Stimulated activated CD8-positive, alpha-beta memory T cell treated with anti-CD3 and anti-CD28 coated beads, Interleukin-12 subunit alpha, Interleukin-12 subunit beta, amount 100 ng/mL, for 24 hours (primary cell): ENCODE measurements around the gene TRIM66.

Experiments used
- DNase-seq: peaks from one replicate; pipeline ENCODE4 v3.0.0-alpha.2; 2020; ENCODE audit errors: extremely low read depth

TRIM66 gene

GRCh38 chr11:8656291-8656690 is 26.2 kb downstream of the TRIM66 start:
- DNase-seq, result no peak

- no peak for DNase-seq
Observed at GRCh38 chr11:8654503-8654902, 28.0 kb downstream of the TRIM66 start.

DNA sequence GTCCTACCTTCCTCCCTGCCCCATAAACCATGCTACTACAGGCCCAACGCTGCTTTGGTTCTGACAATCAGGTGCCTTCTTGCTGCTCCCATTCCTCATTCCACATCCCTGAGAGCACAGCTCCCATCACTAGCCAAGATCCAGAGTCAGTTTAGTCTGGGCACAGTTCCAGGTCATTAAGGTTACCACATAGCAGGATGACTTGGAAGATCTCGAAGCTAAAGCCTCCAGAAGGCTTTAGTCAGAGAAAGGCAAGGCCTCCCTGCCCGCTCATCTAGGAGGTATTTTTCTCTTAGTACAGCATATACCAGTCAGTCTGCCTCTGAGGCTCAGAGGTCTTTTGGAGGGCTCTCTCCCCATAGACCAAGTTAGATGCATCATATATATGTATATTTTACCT is 30.3 kb downstream of the TRIM66 start:
- DNase-seq, result no peak

GRCh38 chr11:8650401-8650990 is 32.0 kb downstream of the TRIM66 start:
- no peak for DNase-seq

GRCh38 chr11:8649361-8649760 is 33.1 kb downstream of the TRIM66 start:
- DNase-seq, result no peak

DNA sequence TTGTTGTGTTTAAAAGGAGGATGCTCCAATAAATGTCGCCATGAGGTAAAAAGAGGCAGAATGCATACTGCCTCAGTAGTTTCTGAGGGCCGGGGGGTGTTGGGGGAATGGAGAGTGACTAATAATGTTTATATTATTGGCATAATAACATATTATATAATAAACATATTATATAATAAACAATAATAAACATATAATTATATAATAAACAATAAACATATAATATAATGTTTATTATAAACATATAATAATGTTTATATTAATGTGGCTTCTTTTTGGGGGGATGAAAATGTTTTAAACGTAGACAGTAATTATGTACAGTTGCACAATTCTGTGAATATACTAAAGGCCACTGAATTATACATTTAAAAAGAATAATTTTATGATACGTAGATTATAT is 35.6 kb downstream of the TRIM66 start:
- no peak for DNase-seq

DNA sequence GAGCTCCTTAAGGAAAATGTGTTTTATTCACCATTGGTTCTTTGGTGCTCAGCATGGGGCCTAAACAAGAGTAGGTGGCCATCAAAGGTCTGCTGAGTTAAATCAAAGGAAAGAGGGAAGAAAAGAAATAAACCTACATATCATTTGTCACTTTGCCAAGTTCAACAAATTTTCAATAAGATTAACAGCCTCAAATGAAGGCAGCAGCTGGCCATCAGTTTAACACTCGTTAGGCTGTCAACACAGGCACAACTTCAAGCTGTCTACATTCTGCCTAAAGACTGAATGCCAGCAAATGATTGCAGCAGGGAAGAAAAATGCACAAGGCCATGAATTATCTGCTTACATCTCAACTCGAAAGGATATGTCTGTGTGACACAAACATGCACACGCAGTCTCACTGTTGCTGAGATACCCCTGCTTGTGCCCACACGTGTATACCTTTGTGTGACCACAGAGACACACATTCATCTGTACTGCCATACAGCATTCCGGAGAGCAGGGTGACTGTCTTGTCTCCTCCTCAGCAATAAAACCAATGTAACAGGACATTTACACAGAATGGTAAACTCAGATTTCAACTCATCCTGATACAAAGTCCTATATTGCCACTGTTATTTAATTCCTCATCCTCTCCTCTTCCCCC is 40.1 kb downstream of the TRIM66 start:
- no peak for DNase-seq

GRCh38 chr11:8641332-8641731 is 41.1 kb downstream of the TRIM66 start:
- DNase-seq, result no peak

DNA sequence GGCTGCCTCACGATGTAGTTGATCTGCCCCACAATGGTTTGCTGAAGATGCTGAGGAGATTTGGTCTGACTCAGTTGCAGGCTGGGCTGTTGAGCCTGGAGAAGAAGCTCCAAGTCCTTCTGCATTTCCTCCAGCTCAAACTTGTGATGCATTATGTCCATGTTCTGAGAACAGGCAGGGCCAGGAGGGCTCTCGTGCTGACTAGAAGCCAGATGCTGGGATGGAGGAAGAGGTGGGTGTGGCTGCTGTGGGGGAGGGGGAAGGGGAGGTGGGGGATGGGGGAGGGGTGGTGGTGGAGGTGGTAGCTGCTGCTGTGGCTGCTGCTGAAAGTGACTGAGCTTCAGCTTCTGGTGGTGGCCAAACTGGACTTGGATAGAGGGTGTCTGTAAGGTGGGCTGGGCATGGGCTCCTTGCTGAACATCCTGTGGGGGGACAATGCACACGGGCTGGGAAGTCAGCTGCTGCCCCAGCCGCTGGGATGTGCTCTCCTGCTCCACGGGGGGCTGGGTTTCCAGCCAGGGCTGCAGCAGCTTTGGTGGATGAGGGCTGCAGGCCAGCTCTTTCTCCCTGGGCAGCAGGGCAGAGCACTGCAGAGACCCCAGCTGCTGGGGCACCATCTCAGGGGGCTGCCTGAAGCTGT is 42.1 kb downstream of the TRIM66 start:
- DNase-seq, result no peak

DNA sequence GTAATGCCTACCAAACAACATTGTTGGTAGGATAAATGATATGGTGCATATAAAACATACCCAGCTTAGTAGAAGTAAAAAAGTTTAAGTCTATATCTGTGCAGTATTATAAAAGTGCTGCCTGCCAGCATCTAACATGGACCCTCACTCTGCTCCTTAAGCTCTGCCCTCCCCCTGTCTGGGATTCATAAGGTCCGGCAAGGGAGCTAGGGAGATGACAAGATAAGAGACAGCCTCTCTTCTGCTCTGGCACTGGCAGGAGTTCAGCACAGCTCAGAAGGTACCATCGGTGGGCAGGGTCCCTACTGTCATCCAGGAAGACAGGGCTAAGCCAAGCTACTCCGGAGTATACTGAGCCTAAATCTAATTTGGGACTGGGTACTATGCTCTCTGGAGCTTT is 42.8 kb downstream of the TRIM66 start:
- DNase-seq, result no peak

- DNase-seq, result no peak
Observed at GRCh38 chr11:8638300-8638699, 44.2 kb downstream of the TRIM66 start.

DNA sequence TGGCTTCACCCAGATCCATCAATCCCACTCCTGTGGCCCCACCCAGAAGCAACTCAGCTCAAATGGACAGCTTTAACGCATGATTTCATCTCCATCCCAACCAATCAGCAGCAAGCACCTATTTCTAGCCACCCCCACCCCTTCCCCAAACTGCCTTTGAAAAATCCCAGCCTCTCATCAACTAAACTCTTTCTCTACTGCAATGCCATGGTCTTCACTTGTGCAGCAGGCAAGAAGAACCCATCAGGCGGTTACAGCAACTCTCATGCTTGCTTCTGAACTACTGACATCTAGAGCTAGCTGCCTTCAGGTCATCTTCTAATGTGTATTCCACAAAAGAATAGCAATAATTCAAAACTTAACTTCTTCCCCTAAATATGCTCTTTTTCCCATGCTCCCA is 46.3 kb downstream of the TRIM66 start:
- DNase-seq, result no peak

DNA sequence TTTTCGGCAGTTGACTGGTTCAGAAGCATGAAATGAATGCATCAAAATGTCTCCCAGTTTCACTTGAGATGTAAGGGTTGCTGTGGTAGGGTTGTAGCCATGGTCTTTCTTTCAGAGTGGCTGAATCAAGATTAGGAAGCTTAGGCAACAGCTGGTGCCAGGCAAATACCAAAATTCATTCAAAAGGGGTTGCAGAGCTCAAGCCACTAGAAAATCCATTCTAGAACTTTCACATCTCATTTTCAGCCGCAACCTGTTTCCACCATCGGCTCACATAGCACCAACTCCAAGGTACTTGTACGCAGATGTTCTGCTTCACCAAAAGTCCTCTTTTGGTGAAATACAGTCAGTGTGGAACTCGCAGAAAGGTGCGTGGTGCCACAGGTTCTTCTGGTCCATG is 48.0 kb downstream of the TRIM66 start:
- DNase-seq, result no peak

- DNase-seq, result no peak
Observed at GRCh38 chr11:8631395-8632118, 50.9 kb downstream of the TRIM66 start.

GRCh38 chr11:8624698-8625097 is 57.8 kb downstream of the TRIM66 start:
- no peak for DNase-seq

DNA sequence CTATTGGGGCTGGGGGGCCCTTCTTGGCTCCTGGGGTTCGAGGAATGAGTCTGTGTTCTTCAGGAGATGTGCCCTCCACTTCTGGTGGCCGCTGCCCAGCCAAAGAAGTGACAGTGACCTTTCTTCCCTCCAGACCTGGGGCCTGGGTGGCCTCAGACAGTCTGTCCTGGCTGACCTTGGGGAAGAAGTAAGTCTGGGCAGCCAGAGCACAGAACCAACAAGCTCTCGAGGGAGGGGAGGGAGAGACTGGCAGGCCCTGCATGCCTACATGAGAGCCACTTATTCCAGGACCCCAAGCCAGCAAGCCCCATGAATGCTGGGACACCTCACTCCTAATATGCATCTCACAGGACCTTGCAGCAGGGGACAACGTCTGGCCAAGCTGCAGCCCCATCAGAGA is 61.3 kb downstream of the TRIM66 start:
- no peak for DNase-seq

GRCh38 chr11:8617063-8617462 is 65.4 kb downstream of the TRIM66 start:
- no peak for DNase-seq

- DNase-seq, result no peak
Observed at GRCh38 chr11:8615291-8616032, 67.0 kb downstream of the TRIM66 start.

GRCh38 chr11:8614497-8614896 is 68.0 kb downstream of the TRIM66 start:
- no peak for DNase-seq

DNA sequence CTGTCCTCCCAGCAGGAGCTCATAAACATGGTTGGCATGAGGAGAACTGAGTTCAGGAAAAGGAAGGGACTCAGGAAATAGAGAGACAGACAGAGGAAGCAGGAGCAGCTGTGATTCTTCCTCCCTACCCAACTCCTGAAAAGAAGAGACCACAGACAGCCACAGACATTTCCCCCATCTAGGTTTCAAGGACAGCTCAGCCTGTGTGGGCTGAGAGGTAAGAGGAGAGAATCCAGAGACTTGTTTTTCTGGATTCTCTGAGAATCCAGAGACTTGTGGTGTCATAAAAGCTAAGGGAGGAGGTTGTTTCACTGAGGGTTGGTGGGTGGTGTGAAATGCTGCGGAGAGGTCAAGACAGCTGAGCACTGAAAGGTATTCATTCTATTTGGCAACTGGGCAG is 69.4 kb downstream of the TRIM66 start:
- DNase-seq, result no peak

DNA sequence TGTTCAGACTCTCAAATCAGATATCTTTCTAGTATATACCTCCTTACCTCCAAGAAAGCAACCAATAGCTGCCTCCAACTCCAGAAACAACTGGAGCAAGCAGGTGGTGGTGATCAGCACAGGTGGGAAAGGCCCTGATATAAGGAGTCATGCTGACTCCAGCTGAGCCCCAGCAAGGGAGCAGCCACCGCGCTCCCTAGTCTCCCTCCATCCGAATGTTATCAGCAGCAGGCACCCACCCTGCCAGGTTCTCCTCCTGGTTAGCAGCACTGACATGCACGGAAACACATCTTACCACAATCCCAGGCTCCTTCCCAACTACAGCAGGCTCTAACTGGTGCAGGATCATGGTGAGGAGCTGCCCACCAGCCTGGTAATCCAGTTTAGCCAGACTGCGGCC is 69.9 kb downstream of the TRIM66 start:
- no peak for DNase-seq

DNA sequence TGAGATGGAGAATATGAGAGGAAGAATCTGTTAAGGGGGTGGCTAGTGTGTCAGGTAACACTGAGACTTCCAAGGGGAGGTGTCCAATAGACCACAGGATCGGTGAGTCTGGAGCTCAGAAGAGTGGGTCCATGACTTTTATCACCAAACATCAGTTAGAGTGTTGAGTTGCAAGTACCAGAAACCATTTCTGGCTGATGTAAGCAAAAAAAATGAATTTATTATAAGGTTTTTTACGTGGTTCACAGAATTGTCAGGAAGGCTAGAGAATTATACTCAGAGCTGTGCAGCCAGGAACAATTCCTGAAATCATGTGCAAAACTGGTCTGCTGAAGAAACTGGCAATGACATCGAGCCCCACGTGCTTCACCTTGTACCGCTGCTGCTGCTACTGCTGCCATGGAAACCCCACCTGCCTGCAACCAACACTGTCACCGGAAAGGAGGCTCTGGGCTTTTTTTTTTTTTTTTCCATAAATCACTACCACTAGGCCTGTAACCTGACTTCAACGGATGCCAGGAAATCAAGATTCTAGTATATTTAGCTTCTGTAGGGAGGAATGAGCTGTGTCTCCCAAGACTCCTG is 71.8 kb downstream of the TRIM66 start:
- DNase-seq, result no peak
